OCI-LY7 (cell line): ENCODE measurements around the gene CASP2.

Experiments used
- CTCF ChIP-seq: fragments of 200-600 bp; sonication (generic); conservative IDR thresholded peaks from 2 replicates; pipeline ENCODE4 v1.5.1; 2014; ENCODE audit warnings: mild to moderate bottlenecking, antibody characterized with exemption, low read length, moderate library complexity, mixed read lengths
- EZH2phosphoT487 ChIP-seq: fragments of 200-600 bp; sonication (generic); IDR thresholded peaks from 2 replicates; pipeline ENCODE4 v1.6.1; 2018; ENCODE audit warnings: low read depth, borderline replicate concordance, mild to moderate bottlenecking, mixed run types, antibody characterized with exemption, low read length, moderate library complexity, mixed read lengths

DNA sequence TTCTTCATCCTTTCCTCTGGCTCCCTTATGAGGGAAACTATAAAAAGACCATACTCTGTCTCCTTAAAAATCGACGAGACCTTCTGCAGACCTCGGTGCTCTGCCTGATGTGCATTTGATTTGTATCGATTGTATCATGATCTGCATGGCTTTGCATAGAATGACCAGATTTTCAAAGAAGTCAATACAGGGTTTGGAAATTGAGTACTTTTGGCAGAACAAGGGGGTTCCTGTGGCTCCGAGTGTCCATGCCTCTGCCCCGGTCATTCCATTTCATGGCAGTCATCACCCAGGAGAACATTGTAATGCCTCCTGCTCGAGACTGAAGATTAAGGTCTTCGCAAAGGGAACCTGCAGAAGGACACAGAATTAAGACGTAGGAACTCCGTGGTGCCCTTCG lies 685 bp downstream of the CASP2 start:
- no peak for TF ChIP-seq CTCF
- TF ChIP-seq EZH2phosphoT487: no peak
